HG03442 (cell line): ENCODE data around the gene CSNK2A1.

Experiments used
- ATAC-seq: cut with Tn5 transposase; IDR thresholded peaks from one replicate; pipeline ENCODE4 v1.9.1; 2021; ENCODE audit warnings: mild to moderate bottlenecking, moderate library complexity; ENCODE audit not compliant: unreplicated experiment

The CSNK2A1 gene

DNA sequence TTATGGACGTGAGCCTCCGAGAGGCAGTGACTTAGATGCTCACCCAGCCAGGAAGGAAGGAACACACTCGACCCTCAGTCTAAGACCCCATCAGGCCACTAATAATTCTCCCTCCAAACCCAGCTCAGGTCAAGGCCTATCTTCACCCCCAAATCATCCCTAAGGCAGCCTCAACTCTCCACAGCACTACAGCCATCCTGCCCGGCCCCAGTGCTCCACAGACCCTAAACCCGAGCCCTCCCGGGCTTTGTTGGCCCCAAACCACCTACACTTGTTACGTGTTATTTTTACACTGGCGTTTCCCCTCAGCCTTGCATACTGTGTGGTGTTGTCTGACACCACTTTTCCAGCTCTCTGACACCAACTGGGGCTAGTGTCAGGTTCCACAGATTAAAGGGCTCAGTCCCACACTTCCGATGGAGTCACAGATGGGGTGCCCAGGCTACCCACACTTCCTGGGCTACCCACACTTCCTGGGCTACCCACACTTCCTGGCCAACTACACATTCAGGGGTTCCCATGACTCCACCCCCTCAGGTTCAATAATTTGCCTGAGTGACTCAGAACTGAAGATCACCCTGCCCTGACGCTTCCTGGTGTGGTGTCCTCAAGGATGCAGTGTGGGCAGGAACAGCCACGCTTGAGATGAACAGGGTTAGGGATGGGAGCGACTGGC, 110.2 kb downstream of the CSNK2A1 start:
- peak; percentile 74 for ATAC-seq

DNA sequence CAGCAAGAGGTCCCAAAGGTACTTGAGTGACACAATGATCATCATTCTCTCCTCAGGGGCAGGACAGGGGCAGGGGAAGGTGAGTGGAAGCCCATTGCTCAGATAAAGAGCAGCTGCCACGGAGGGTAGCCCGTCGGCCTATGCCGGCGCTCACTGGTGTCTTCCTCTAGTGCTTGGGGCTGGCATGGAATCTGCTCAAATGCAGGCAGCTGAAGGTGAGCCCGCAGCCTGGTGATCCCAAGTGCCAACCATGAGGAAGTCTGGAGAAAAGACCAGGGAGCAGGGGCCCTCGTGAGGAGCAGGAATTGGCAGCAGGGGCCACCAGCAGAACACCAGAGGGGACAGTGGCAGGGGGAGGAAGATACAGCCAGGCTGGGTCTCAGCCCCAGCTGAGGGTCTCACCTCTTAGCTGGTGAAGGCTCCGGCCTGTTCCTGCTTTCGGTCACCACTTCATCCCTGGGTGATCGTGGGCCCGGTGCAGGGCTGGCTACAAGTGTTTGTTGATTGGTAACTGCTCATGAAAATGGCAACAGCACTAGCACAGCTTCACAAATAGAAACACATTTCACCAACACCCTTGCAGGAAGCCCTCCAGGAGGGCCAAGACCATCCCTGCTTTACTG, 110.8 kb downstream of the CSNK2A1 start:
- no peak for ATAC-seq

DNA sequence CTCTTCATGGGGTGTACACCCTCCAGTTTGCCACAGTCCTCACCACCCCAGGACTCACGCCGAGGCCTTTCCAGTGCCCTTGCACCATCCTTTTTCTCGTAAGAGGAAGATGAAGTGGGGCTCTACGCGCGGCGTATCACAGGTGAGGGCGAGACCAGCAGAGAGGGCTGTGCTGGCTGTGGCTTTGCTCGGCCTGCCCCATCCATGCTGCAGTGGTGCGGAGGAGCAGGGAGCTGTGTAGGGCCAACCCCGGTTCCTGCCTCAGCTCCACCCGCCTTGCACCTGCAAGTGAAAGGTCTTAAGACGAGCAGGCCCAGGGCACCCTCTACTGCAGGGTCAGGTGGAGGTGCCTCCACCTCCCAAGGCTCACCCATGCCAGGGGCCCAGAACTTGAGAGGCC, 111.4 kb downstream of the CSNK2A1 start:
- no peak for ATAC-seq

DNA sequence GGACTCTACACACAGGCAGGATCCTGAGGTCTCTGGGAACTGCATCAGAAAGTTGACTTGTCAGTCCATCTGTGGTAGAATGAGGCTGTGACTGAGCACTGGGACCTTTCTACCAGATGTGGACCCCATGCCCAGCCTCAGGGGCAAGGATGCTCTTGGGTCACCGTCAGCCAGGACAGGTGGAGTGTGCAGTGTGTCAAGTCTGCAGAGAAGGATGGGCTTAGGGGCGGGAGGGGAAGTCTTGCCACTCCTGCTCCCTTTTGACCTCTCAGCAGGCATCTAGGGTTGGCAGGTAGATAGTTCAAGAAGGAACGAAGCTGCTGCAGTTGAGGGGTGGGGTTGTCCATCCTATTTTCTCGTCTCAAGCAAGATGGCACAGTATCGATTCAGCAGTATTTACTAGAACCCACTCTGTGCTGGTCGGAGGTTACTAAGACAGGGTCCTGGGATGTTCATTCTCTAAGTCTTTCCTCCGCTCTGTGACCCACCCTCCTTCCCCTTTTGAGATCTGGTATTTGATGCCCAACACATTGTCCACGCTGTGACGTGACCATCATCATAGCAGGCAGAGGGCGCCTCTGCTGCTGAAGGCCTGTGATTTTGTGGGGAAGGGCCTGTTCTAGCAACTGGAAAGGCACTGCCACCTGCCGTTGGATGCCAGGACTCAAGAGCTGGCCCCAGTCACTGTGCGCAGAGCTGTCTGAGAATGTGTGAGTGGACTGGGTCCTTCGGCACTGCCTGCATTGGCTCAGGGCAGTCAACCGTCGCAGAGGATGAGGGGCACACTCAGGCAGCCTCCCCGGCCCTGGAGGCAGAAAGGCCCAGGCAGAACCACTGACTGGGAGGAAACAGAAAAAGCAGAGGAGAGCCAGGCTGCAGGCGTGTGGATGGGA, 112.3 kb downstream of the CSNK2A1 start:
- no peak for ATAC-seq

DNA sequence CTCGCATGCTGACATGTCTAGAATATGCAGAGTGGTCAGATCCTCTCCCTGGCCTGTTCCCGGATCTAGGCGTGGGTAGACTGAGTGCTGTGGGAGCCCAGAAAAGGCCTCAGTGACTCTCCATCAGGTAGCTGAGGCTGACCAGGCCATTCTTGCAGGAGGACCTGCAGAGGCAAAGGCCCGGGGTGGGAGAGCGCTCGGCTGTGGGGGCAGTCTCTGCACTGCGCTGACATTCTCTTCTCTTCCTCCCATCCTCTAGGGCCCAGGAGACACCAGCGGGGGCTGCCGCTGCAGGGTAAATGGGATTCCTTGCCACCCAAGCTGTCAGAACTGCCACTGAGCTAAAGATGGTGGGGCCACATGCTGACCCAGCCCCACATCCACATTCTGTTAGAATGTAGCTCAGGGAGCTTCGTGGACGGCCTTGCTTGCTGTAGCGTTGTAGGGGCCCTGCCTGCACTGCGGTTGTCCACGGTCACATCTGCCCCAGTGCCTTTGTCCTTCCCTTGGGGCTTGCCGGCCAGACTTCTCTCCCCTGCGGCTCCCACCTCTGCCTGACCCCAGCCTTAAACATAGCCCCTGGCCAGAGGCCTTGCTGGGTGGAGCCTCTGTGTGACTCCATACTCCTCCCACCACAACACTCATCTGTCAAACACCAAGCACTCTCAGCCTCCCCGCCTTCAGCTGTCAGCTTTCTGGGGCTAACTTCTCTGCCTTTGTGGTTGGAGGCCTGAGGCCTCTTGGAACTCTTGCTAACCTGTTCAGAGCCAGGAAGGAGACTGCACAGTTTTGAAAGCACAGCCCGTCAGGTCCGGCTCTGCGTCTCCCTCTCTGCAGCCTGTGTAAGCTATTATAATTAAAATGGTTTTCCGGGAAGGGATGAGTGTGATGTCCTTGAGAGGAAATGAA, 113.2 kb downstream of the CSNK2A1 start:
- no peak for ATAC-seq

DNA sequence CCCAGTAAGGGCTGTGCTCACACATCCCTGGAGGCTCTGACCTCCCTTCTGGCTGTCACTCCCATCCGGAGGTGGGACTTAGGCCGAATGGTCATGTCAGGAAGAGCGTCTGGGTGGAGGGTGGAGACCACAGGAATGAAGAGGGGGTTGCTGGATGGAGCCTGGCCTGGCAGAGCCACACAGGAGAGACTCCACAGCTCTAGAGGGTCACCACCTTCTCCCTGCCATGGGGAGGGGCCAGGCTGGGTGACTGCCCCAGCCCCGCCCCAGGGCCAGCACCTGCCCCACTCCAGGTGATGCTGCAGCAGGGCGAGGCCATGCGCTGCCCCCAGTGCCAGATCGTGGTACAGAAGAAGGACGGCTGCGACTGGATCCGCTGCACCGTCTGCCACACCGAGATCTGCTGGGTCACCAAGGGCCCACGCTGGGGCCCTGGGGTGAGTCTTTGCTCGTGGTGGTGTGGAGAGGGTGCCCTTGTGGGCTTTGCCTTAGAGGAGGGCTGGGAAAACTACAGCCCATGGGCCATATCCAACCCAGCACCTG, 114.9 kb downstream of the CSNK2A1 start:
- ATAC-seq: no peak

DNA sequence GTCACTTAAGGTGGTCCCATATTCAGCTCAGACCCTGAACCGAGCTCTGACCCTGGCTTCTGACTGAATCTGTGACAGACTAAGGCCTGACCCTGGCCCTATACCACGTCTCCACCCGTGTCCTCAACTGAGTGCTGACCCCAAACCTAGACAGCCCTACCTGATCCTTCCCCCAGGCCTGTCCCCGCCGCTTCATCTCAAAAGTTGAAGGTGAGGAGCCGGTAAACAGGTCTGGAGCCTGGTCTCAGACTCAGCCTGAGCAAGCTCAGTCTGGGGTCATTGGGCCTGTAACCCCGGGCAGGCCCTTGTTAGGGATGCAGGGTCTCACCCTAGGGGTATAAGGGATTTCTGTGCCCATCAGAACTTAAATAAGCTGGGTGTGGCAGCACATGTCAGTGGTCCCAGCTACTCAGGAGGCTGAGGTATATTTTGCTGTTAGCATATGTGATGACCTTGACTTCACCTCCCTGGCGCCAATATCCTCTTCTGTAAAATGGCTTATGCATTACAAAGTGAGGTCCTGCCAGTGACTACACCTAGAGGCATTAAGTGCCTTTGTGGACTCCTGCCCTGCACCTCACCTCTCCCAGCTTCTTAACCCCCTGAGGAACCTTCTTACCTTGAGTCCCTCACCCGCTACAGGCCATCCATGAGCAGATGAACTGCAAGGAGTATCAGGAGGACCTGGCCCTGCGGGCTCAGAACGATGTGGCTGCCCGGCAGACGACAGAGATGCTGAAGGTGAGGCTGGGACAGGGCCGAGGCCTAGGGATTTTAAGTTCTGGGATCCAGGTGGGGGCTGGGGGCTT, 115.5 kb downstream of the CSNK2A1 start:
- ATAC-seq: no peak

DNA sequence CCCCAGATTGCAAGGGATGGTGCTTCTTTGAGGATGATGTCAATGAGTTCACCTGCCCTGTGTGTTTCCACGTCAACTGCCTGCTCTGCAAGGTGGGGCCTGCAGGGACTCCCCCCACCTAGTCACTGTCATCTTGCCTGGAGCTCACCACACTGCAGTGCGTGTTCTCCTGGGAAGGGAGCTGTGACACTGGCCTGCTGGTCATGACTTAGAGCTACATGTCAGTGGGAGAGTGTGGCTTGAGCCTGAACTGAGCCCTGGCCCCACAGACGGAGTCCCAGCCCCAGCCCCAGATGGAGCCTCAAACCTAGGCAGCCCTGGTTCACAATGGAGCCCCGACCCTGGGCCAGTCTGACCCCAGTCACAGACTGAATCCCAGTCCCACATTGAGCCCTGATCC, 116.2 kb downstream of the CSNK2A1 start:
- no peak for ATAC-seq

DNA sequence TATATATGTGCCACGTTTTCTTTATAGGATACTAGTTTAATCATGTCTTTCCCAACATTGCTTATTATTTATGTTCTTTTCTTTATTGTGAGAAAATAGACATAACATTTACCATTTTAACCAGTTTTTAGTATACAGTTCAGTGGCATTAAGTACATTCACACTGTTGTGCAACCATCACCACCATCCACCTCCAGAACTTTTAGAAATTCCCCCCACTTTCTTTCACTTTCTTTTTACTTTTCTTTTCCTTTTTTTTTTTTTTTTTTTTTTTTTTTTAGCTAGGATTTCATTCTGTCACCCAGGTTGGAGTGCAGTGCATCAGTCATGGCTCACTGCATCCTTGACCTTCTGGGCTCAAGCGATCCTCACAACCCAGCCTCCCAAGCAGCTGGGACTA, 117.0 kb downstream of the CSNK2A1 start:
- ATAC-seq: no peak
